ENCODE results near the gene PXMP4. TPM values are rescaled to one million over a fixed set of nuclear protein-coding genes. Genes with fewer than 3 reads are reported as not detected.

PXMP4 gene
- total RNA-seq, 1 donor from 2014 or later = 35.6 TPM

- ATAC-seq (no peak), DNase-seq (no peak)
- intact Hi-C loops (cut with DNase I) = no loop called here
- H3K27me3 ChIP-seq = no peaks in the 10 kb centered on the region
- peak overlapping the region; percentile 66 for H3K4me3 ChIP-seq
- peaks cover 16% of the 10 kb centered on the region for H3K36me3 ChIP-seq
- H3K4me1 ChIP-seq = peaks cover 29% of the 10 kb centered on the region
- TF ChIP-seq CTCF (IDR thresholded peaks at IDR 0.05) = no peak
- no peaks in the 10 kb centered on the region for H3K9me3 ChIP-seq
- no peak overlapping the region for H3K27ac ChIP-seq
Measured at GRCh38 chr20:33671573-33672288, 48.4 kb downstream of the PXMP4 start.

- Histone ChIP-seq H3K4me3 (no peak overlapping the region), H3K36me3 (peaks cover 16% of the 10 kb centered on the region), H3K9me3 (no peaks in the 10 kb centered on the region), H3K4me1 (peaks cover 31% of the 10 kb centered on the region), H3K27ac (no peak overlapping the region), H3K27me3 (no peaks in the 10 kb centered on the region)
- ATAC-seq (no peak), DNase-seq (no peak)
- intact Hi-C loops (cut with DNase I) = no loop called here
- TF ChIP-seq CTCF (IDR thresholded peaks at IDR 0.05) = no peak
Measured at GRCh38 chr20:33670715-33671499, 49.2 kb downstream of the PXMP4 start.

GRCh38 chr20:33669873-33670640 is 50.1 kb downstream of the PXMP4 start:
- Histone ChIP-seq H3K36me3 (peaks cover 16% of the 10 kb centered on the region), H3K27ac (no peak overlapping the region), H3K27me3 (no peaks in the 10 kb centered on the region), H3K4me1 (peaks cover 30% of the 10 kb centered on the region), H3K4me3 (no peak overlapping the region), H3K9me3 (no peaks in the 10 kb centered on the region)
- no peak for ATAC-seq
- no peak for TF ChIP-seq CTCF (IDR thresholded peaks at IDR 0.05)
- no peak for DNase-seq
- intact Hi-C loops (cut with DNase I) = no loop called here

- no peaks in the 10 kb centered on the region for H3K27me3 ChIP-seq
- no peak overlapping the region for H3K4me3 ChIP-seq
- H3K36me3 ChIP-seq = peaks cover 16% of the 10 kb centered on the region
- no peak for TF ChIP-seq CTCF (IDR thresholded peaks at IDR 0.05)
- H3K9me3 ChIP-seq = no peaks in the 10 kb centered on the region
- H3K4me1 ChIP-seq = peaks cover 29% of the 10 kb centered on the region
- ATAC-seq = no peak
- no peak overlapping the region for H3K27ac ChIP-seq
- intact Hi-C loops (cut with DNase I) = no loop called here
- DNase-seq = no peak
Measured at GRCh38 chr20:33669224-33669623, 50.9 kb downstream of the PXMP4 start.

- Histone ChIP-seq H3K27ac (no peak overlapping the region), H3K36me3 (peaks cover 16% of the 10 kb centered on the region), H3K9me3 (no peaks in the 10 kb centered on the region), H3K27me3 (no peaks in the 10 kb centered on the region), H3K4me1 (peaks cover 30% of the 10 kb centered on the region), H3K4me3 (no peak overlapping the region)
- intact Hi-C loops (cut with DNase I) = no loop called here
- ATAC-seq (no peak), DNase-seq (no peak)
- no peak for TF ChIP-seq CTCF (IDR thresholded peaks at IDR 0.05)
Measured at GRCh38 chr20:33668466-33669155, 51.5 kb downstream of the PXMP4 start.

All from upper lobe of right lung (tissue), 1 donor.